CD1c-positive myeloid dendritic cell (primary cell): Measurements from ENCODE around the gene RPAP3.
"Not testable (repeated sequence)": the region's sequence is repeated elsewhere in the genome, so short reads cannot be mapped to it uniquely, and the experiment has no call there.

Experiments
- DNase-seq: peaks from one replicate; pipeline ENCODE4 v3.0.0-alpha.2; 2016; ENCODE audit errors: extremely low spot score

Gene RPAP3

GRCh38 chr12:47672068-47672467, 33.8 kb downstream of the RPAP3 start:
- no peak for DNase-seq

GRCh38 chr12:47667935-47668334, 37.9 kb downstream of the RPAP3 start:
- not testable (repeated sequence) for DNase-seq

- DNase-seq, result peak; percentile 47
Observed at GRCh38 chr12:47652521-47653234, 53.2 kb downstream of the RPAP3 start.

- peak; percentile 68 for DNase-seq
Observed at GRCh38 chr12:47651368-47652254, 54.2 kb downstream of the RPAP3 start.

GRCh38 chr12:47650469-47650868, 55.4 kb downstream of the RPAP3 start:
- no peak for DNase-seq

- no peak for DNase-seq
Observed at GRCh38 chr12:47649381-47649780, 56.4 kb downstream of the RPAP3 start.

GRCh38 chr12:47648056-47648579, 57.7 kb downstream of the RPAP3 start:
- DNase-seq, result no peak

GRCh38 chr12:47642310-47642709, 63.5 kb downstream of the RPAP3 start:
- DNase-seq, result not testable (repeated sequence)

- peak; percentile 51 for DNase-seq
Observed at GRCh38 chr12:47636908-47637780, 68.7 kb downstream of the RPAP3 start.

GRCh38 chr12:47635770-47636169, 70.1 kb downstream of the RPAP3 start:
- DNase-seq, result not testable (repeated sequence)

- no peak for DNase-seq
Observed at GRCh38 chr12:47634127-47634526, 71.7 kb downstream of the RPAP3 start.

- no peak for DNase-seq
Observed at GRCh38 chr12:47621960-47622359, 83.9 kb downstream of the RPAP3 start.

- DNase-seq, result no peak
Observed at GRCh38 chr12:47617476-47617875, 88.4 kb downstream of the RPAP3 start.

- no peak for DNase-seq
Observed at GRCh38 chr12:47616440-47616839, 89.4 kb downstream of the RPAP3 start.

GRCh38 chr12:47615711-47616110, 90.1 kb downstream of the RPAP3 start:
- no peak for DNase-seq

GRCh38 chr12:47614521-47614920, 91.3 kb downstream of the RPAP3 start:
- DNase-seq, result no peak

GRCh38 chr12:47612953-47613352, 92.9 kb downstream of the RPAP3 start:
- DNase-seq, result no peak

- DNase-seq, result no peak
Observed at GRCh38 chr12:47611906-47612305, 93.9 kb downstream of the RPAP3 start.
